GM12872 (cell line): ENCODE results near the gene FNDC3B.

ENCODE experiments used
- CTCF ChIP-seq: IDR thresholded peaks from 3 replicates; pipeline ENCODE4 v1.5.1; 2011; ENCODE audit warnings: low read depth, mild to moderate bottlenecking, low read length, moderate library complexity; ENCODE audit not compliant: insufficient read depth

FNDC3B gene

GRCh38 chr3:172292422-172292821 lies 253.0 kb downstream of the FNDC3B start:
- TF ChIP-seq CTCF, result no peak

- no peak for TF ChIP-seq CTCF
Observed at GRCh38 chr3:172293093-172293492, 253.7 kb downstream of the FNDC3B start.

GRCh38 chr3:172294223-172294806 lies 254.9 kb downstream of the FNDC3B start:
- TF ChIP-seq CTCF, result no peak

- TF ChIP-seq CTCF, result no peak
Observed at GRCh38 chr3:172296248-172296974, 257.0 kb downstream of the FNDC3B start.

- no peak for TF ChIP-seq CTCF
Observed at GRCh38 chr3:172296975-172297332, 257.6 kb downstream of the FNDC3B start.

- TF ChIP-seq CTCF, result no peak
Observed at GRCh38 chr3:172298247-172298646, 258.9 kb downstream of the FNDC3B start.

GRCh38 chr3:172300187-172300586 lies 260.8 kb downstream of the FNDC3B start:
- no peak for TF ChIP-seq CTCF

GRCh38 chr3:172300862-172301261 lies 261.5 kb downstream of the FNDC3B start:
- no peak for TF ChIP-seq CTCF
